Measurements from ENCODE around the gene TMEM108. TPM values are rescaled to one million over a fixed set of nuclear protein-coding genes. Genes with fewer than 3 reads are reported as not detected.

The TMEM108 gene
- total and polyA plus RNA-seq, 2 of the 4 experiments (the other 2 are of a cell fraction) = 0.18 to 2.2 TPM

- Histone ChIP-seq H3K27ac (ENCODE audit: insufficient read depth, low read length) (no peak overlapping the region), H3K18ac (ENCODE audit: low read depth, low read length) (no peak overlapping the region), H3K4me2 (ENCODE audit: low read depth, low read length) (no peak overlapping the region), H4K5ac (ENCODE audit: low read depth, low read length) (no peak overlapping the region), H3K14ac (replicated peaks; ENCODE audit: low read depth, low read length) (no peak overlapping the region), H3K56ac (ENCODE audit: extremely low read depth, insufficient read depth, low read length) (no peak overlapping the region), H2BK5ac (ENCODE audit: low read depth, low read length, poor library complexity, severe bottlenecking) (no peak overlapping the region), H2BK20ac (ENCODE audit: low read depth, low read length) (no peak overlapping the region), H3K4me1 (ENCODE audit: control insufficient read depth, insufficient read depth, low read length) (no peaks in the 10 kb centered on the region), H3K4ac (ENCODE audit: low read depth, low read length) (no peak overlapping the region), H3K36me3 (ENCODE audit: control insufficient read depth, insufficient read depth, low read length) (no peaks in the 10 kb centered on the region), H4K20me1 (ENCODE audit: insufficient read depth, low read length) (no peaks in the 10 kb centered on the region), H2AK9ac (replicated peaks; ENCODE audit: low read depth, low read length, poor library complexity) (no peak overlapping the region), H4K91ac (ENCODE audit: insufficient read depth, low read depth, low read length) (no peak overlapping the region), H3K27me3 (ENCODE audit: control insufficient read depth, insufficient read depth, low read length) (no peaks in the 10 kb centered on the region), H3K4me3 (ENCODE audit: insufficient read depth, low read depth, low read length) (no peak overlapping the region), H3K23ac (ENCODE audit: low read depth, low read length) (no peak overlapping the region), H3K9me1 (ENCODE audit: insufficient read depth, low read length) (no peaks in the 10 kb centered on the region), H2AFZ (replicated peaks; ENCODE audit: low read length, poor library complexity) (no peak overlapping the region), H2AK5ac (ENCODE audit: low read depth, low read length) (no peak overlapping the region), H2BK15ac (ENCODE audit: low read depth, low read length) (no peak overlapping the region), H3K9me3 (ENCODE audit: control insufficient read depth, insufficient read depth, low read length) (peaks cover 1% of the 10 kb centered on the region; the same call in 1 of the 2 replicates), H4K8ac (ENCODE audit: low read depth in 2 of 2, low read length in 2 of 2) (no peak overlapping the region), H2BK120ac (ENCODE audit: low read depth, low read length) (no peak overlapping the region), H3K79me1 (ENCODE audit: low read depth in 1 of 2, low read length in 2 of 2) (no peaks in the 10 kb centered on the region), H3K9ac (ENCODE audit: low read depth, low read length) (no peak overlapping the region)
- intact Hi-C loops (cut with micrococcal nuclease) = no loop called here
- CTCF ChIA-PET = no interaction called here
- POLR2A ChIA-PET (ENCODE audit: unreplicated experiment) = no interaction called here
- TF ChIP-seq RAD21 (IDR thresholded peaks at IDR 0.05; ENCODE audit: low read length) (no peak), FOS (IDR thresholded peaks at IDR 0.05; ENCODE audit: low read depth, low read length) (no peak), RCOR1 (IDR thresholded peaks at IDR 0.05; ENCODE audit: insufficient replicate concordance, low read length) (no peak), BHLHE40 (IDR thresholded peaks at IDR 0.05; ENCODE audit: low read depth, low read length) (no peak), CTCF (conservative IDR thresholded peaks at IDR 0.05; ENCODE audit: low read depth, low read length) (no peak)
- BruUV-seq (replicated peaks) = no TSS peak
- ATAC-seq (ENCODE audit: low read depth) (no peak), DNase-seq (no peak)
- dilution Hi-C loops (cut with HindIII; ENCODE audit: low sequenced_read_pairs, unreplicated experiment) = no loop called here
- in situ Hi-C loops (cut with MboI; ENCODE audit: low sequenced_read_pairs) = no loop called here
Measured at GRCh38 chr3:133162265-133162664, 124.1 kb downstream of the TMEM108 start.
